Mesendoderm (in vitro differentiated cells): ENCODE results near the gene MYO5C.
A peak's percentile ranks its signal among the peaks of the same experiment; 100 is the strongest.

Source experiments
- DNase-seq: peaks from one replicate; pipeline ENCODE4 v3.0.0; 2013
- H2AK5ac ChIP-seq: 2 replicates; pipeline ENCODE4 v1.6.1; 2013; ENCODE audit warnings: low read length, inconsistent platforms
- H2BK120ac ChIP-seq: 2 replicates; pipeline ENCODE4 v1.6.1; 2013; ENCODE audit warnings: low read depth, mild to moderate bottlenecking, low read length, moderate library complexity, mixed read lengths
- H2BK15ac ChIP-seq: replicated peaks from 2 replicates; pipeline ENCODE4 v1.6.1; 2013; ENCODE audit warnings: low read depth, mild to moderate bottlenecking, moderate library complexity
- H2BK5ac ChIP-seq: 2 replicates; pipeline ENCODE4 v1.6.1; 2013; ENCODE audit warnings: low read length, inconsistent platforms
- H3K18ac ChIP-seq: 2 replicates; pipeline ENCODE4 v1.6.1; 2013; ENCODE audit warnings: mild to moderate bottlenecking, low read length, mixed read lengths
- H3K23ac ChIP-seq: one replicate; pipeline ENCODE4 v1.6.1; 2013; ENCODE audit warnings: low read length
- H3K27ac ChIP-seq: 2 replicates; pipeline ENCODE4 v1.5.1; 2013; ENCODE audit warnings: low read depth, mild to moderate bottlenecking, inconsistent platforms, low read length, moderate library complexity
- H3K27me3 ChIP-seq: 2 replicates; pipeline ENCODE4 v1.6.1; 2013; ENCODE audit warnings: low read length, control low read depth, mild to moderate bottlenecking, inconsistent platforms; ENCODE audit not compliant: insufficient read depth, poor library complexity
- H3K36me3 ChIP-seq: 2 replicates; pipeline ENCODE4 v1.6.1; 2013; ENCODE audit warnings: low read length, inconsistent platforms; ENCODE audit not compliant: control insufficient read depth, insufficient read depth
- H3K4ac ChIP-seq: one replicate; pipeline ENCODE4 v1.6.1; 2013; ENCODE audit warnings: low read depth, mild to moderate bottlenecking, low read length, moderate library complexity
- H3K4me1 ChIP-seq: 2 replicates; pipeline ENCODE4 v1.6.1; 2013; ENCODE audit warnings: low read depth, low read length, inconsistent platforms; ENCODE audit not compliant: control insufficient read depth
- H3K4me2 ChIP-seq: 2 replicates; pipeline ENCODE4 v1.6.1; 2013; ENCODE audit warnings: low read length
- H3K4me3 ChIP-seq: 2 replicates; pipeline ENCODE4 v1.5.1; 2013; ENCODE audit warnings: mild to moderate bottlenecking, low read length
- H3K56ac ChIP-seq: one replicate; pipeline ENCODE4 v1.6.1; 2013; ENCODE audit warnings: low read length
- H3K79me1 ChIP-seq: 2 replicates; pipeline ENCODE4 v1.6.1; 2013; ENCODE audit warnings: low read length, inconsistent platforms
- H3K79me2 ChIP-seq: 2 replicates; pipeline ENCODE4 v1.6.1; 2013; ENCODE audit warnings: mild to moderate bottlenecking, low read length; ENCODE audit not compliant: control insufficient read depth, insufficient read depth
- H3K9ac ChIP-seq: 2 replicates; pipeline ENCODE4 v1.6.1; 2013; ENCODE audit warnings: low read length, inconsistent platforms
- H4K5ac ChIP-seq: one replicate; pipeline ENCODE4 v1.6.1; 2013; ENCODE audit warnings: low read length
- H4K8ac ChIP-seq: one replicate; pipeline ENCODE4 v1.6.1; 2013; ENCODE audit warnings: low read depth, mild to moderate bottlenecking, control low read depth, low read length, moderate library complexity
- WGBS: extraction: QIAGEN DNeasy Blood & Tissue Kit; methylation state at CpG from one replicate; pipeline ENCODE4 v1.1.7; 2013; ENCODE audit warnings: low lambda C conversion rate, missing lambda C conversion rate; ENCODE audit not compliant: insufficient coverage; ENCODE audit errors: extremely low coverage; 5-methylcytosine and 5-hydroxymethylcytosine counted together

The MYO5C gene

DNA sequence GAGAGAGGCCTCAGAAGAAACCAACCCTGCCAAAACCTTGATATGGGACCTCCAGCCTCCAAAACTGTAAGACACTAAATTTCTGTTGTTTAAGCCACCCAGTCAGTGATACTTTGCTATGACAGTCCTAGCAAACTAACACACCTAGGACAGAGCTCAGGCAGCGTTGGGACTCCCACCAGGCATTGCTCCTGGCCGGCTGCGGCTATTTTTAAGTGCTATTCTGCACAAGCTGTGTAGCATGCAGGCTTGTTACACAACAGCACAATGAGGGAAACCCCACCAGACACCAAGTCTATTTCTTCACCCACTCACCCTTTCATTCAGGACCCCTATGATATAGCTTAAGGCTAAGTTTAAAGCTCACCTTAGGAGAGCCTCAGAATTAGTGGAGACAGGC, 57.5 kb downstream of the MYO5C start:
- no peak overlapping the region for H3K4me3 ChIP-seq
- no peaks in the 10 kb centered on the region for H3K4me1 ChIP-seq
- H3K27ac ChIP-seq = no peak overlapping the region
- no peak overlapping the region for H3K4ac ChIP-seq
- no peak overlapping the region for H2BK5ac ChIP-seq
- no peak overlapping the region for H3K9ac ChIP-seq
- no peaks in the 10 kb centered on the region for H3K27me3 ChIP-seq
- no peak overlapping the region for H4K8ac ChIP-seq
- H3K79me2 ChIP-seq = no peaks in the 10 kb centered on the region
- no CpG with 5 or more reads among the region's 3 CpGs for WGBS
- H3K56ac ChIP-seq = no peak overlapping the region
- no peak for DNase-seq
- H3K4me2 ChIP-seq = no peak overlapping the region
- H2BK15ac ChIP-seq = no peak overlapping the region
- no peak overlapping the region for H3K23ac ChIP-seq
- no peak overlapping the region for H3K18ac ChIP-seq
- H3K79me1 ChIP-seq = no peaks in the 10 kb centered on the region
- no peak overlapping the region for H4K5ac ChIP-seq
- H3K36me3 ChIP-seq = peaks cover 1% of the 10 kb centered on the region
- H2AK5ac ChIP-seq = no peak overlapping the region
- no peak overlapping the region for H2BK120ac ChIP-seq

DNA sequence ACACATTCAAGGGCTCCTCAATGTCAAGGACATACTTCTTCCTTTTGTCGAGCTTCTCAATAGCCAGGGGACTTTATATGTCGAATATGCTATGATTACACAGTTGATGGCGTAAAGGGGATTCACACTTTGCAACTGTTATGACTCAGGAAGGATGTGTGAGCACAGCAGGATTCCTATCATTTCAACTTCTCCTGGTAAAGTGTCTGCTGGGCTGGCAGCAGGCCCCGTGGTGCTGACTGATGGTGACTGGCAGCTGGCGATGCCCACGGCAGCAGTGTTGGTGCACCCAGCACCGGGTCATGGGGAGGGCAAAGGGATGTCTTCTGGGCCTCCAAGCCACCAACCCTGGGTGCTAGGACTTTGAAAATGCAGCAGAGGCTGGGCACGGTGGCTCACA, 59.6 kb downstream of the MYO5C start:
- Histone ChIP-seq H4K8ac (no peak overlapping the region), H3K36me3 (peaks cover 1% of the 10 kb centered on the region), H3K79me2 (no peaks in the 10 kb centered on the region), H3K23ac (no peak overlapping the region), H3K4me1 (no peaks in the 10 kb centered on the region), H3K4me2 (no peak overlapping the region), H2BK15ac (no peak overlapping the region), H3K18ac (no peak overlapping the region), H4K5ac (no peak overlapping the region), H3K27me3 (no peaks in the 10 kb centered on the region), H3K9ac (no peak overlapping the region), H2AK5ac (no peak overlapping the region), H3K79me1 (no peaks in the 10 kb centered on the region), H3K27ac (no peak overlapping the region), H3K4ac (no peak overlapping the region), H2BK5ac (no peak overlapping the region), H2BK120ac (no peak overlapping the region), H3K56ac (no peak overlapping the region), H3K4me3 (no peak overlapping the region)
- WGBS = no CpG with 5 or more reads among the region's 8 CpGs
- peak; percentile 44 for DNase-seq

DNA sequence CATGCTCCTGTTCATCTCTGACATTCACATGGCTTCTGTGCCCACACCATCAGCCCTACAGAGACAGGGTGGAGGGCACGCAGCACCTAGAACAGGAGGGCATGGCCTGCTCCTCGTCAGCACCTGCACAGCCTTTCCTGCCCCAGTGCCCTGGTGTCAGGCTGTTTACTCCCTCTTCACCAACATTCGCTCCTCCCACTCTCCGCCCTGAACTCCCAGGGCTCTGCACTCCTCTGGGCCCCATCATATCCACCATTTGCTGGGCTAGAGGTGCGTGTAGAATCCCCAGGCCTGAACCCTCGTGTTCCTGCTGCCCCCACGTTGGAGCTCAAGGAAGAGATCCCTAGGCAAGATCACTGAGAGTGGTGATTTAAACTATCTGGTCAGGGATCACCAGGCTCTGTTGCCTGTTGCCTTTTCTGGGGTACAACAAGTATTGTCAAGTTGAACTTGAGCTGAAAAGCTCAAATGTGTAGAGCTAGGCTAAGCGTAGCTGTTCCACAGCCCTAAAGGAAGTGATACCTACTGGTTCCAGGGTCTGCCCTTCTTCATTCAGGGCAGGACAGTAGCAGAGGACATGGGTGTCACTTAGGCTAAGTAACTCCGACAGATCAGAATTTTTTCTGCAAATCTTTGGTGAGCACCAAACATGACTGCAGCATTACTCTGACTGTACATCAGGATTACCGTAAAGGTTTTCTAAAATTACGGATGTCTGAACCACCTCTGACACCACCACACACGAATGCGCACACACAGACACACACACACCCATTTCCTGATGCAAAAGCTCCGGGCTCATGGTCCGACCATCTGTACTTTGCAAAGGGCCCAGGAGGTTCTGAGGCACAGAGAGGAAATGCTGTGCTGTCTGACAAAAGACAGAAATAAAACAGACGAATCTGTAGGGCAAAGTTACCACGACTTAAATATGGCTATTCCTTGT, 60.7 kb downstream of the MYO5C start:
- Histone ChIP-seq H3K79me1 (no peaks in the 10 kb centered on the region), H2BK5ac (no peak overlapping the region), H3K56ac (peak overlapping the region; percentile 18), H4K8ac (no peak overlapping the region), H3K27ac (no peak overlapping the region), H3K4me3 (no peak overlapping the region), H3K4ac (no peak overlapping the region), H3K18ac (no peak overlapping the region), H3K79me2 (no peaks in the 10 kb centered on the region), H3K4me1 (no peaks in the 10 kb centered on the region), H3K9ac (no peak overlapping the region), H2BK15ac (no peak overlapping the region), H4K5ac (no peak overlapping the region), H3K23ac (no peak overlapping the region), H2BK120ac (no peak overlapping the region), H3K27me3 (no peaks in the 10 kb centered on the region), H3K4me2 (no peak overlapping the region), H2AK5ac (no peak overlapping the region), H3K36me3 (peaks cover 1% of the 10 kb centered on the region)
- no CpG with 5 or more reads among the region's 17 CpGs for WGBS
- no peak for DNase-seq

DNA sequence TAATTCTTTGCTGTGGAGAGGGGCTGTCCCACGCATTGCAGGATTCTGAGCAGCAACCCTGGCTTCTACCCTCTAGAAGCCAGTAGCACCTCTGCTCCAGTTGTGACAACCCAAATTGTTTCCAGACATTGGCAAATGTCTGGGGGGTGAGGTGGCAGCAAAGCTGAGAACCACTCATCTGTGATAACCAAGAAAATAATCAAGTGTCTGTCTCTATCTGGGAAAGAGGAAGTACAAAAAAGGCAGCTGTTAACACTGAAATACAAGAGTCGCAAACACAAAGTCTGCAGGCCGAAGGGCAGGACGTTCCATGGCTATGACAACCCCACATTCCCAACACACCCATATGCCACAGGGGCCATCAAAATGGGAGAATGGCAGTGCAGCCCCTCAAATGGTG, 62.2 kb downstream of the MYO5C start:
- no peaks in the 10 kb centered on the region for H3K79me2 ChIP-seq
- no peak overlapping the region for H3K4me2 ChIP-seq
- no peaks in the 10 kb centered on the region for H3K27me3 ChIP-seq
- H3K4ac ChIP-seq = no peak overlapping the region
- H4K8ac ChIP-seq = no peak overlapping the region
- H3K23ac ChIP-seq = no peak overlapping the region
- H2AK5ac ChIP-seq = no peak overlapping the region
- no peak overlapping the region for H2BK5ac ChIP-seq
- H3K18ac ChIP-seq = no peak overlapping the region
- no peaks in the 10 kb centered on the region for H3K79me1 ChIP-seq
- no CpG with 5 or more reads among the region's 4 CpGs for WGBS
- no peak overlapping the region for H3K9ac ChIP-seq
- no peak overlapping the region for H3K56ac ChIP-seq
- no peaks in the 10 kb centered on the region for H3K4me1 ChIP-seq
- H3K4me3 ChIP-seq = no peak overlapping the region
- no peak overlapping the region for H4K5ac ChIP-seq
- H2BK15ac ChIP-seq = no peak overlapping the region
- no peaks in the 10 kb centered on the region for H3K36me3 ChIP-seq
- no peak overlapping the region for H2BK120ac ChIP-seq
- no peak for DNase-seq
- H3K27ac ChIP-seq = no peak overlapping the region

DNA sequence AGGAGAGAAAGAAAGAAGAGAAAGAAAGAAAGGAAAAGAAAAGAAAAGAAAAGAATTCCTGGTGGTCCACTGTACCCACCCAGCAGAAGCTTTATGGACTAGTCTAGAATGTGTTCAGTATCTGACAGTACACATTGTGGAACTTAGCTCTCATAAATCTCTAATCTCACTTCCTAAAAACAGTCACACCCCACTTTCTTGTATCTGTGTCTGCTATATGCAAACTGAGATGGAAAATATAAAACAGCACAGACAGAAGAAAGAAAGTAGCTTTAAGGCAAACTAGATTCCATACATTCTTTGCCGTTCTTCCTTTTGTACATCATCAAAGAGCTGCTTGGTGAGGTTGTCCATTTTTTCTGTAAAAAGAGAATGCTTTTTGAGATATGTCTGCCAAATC, 63.3 kb downstream of the MYO5C start:
- Histone ChIP-seq H3K18ac (no peak overlapping the region), H3K79me2 (no peaks in the 10 kb centered on the region), H3K4me1 (no peaks in the 10 kb centered on the region), H2BK120ac (no peak overlapping the region), H2AK5ac (no peak overlapping the region), H3K23ac (no peak overlapping the region), H4K5ac (no peak overlapping the region), H3K56ac (no peak overlapping the region), H3K4me3 (no peak overlapping the region), H3K27ac (no peak overlapping the region), H4K8ac (no peak overlapping the region), H3K36me3 (no peaks in the 10 kb centered on the region), H3K79me1 (no peaks in the 10 kb centered on the region), H3K27me3 (no peaks in the 10 kb centered on the region), H3K4ac (no peak overlapping the region), H3K4me2 (no peak overlapping the region), H3K9ac (no peak overlapping the region), H2BK15ac (no peak overlapping the region), H2BK5ac (no peak overlapping the region)
- WGBS = no CpG with 5 or more reads among the region's 1 CpG
- no peak for DNase-seq

DNA sequence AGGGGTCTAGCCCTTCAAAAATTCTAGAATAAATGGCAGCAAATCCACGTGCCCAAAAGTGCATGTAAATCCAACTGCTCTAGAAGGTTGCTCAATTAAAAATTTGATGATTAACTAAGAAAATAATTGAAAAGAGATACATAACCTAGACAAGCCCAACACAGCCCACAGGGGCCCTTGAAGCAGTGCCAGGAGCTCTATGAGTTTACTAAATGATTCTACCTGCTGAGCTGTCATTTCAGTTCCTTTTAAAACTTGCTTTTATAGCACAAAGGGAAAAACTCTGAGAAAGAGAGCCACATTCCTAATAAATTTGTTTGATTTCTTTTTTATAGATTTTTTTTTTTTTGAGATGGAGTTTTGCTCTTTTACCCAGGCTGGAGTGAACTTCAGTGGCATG, 65.5 kb downstream of the MYO5C start:
- no CpG with 5 or more reads among the region's 1 CpG for WGBS
- H3K56ac ChIP-seq = no peak overlapping the region
- no peak for DNase-seq
- H2BK5ac ChIP-seq = no peak overlapping the region
- no peaks in the 10 kb centered on the region for H3K79me2 ChIP-seq
- no peaks in the 10 kb centered on the region for H3K36me3 ChIP-seq
- H3K23ac ChIP-seq = no peak overlapping the region
- no peak overlapping the region for H4K8ac ChIP-seq
- H2BK120ac ChIP-seq = no peak overlapping the region
- no peak overlapping the region for H3K9ac ChIP-seq
- H2BK15ac ChIP-seq = no peak overlapping the region
- no peak overlapping the region for H4K5ac ChIP-seq
- no peak overlapping the region for H3K4me2 ChIP-seq
- no peaks in the 10 kb centered on the region for H3K79me1 ChIP-seq
- no peak overlapping the region for H3K27ac ChIP-seq
- no peak overlapping the region for H3K4ac ChIP-seq
- no peak overlapping the region for H3K4me3 ChIP-seq
- no peak overlapping the region for H3K18ac ChIP-seq
- H3K27me3 ChIP-seq = no peaks in the 10 kb centered on the region
- H3K4me1 ChIP-seq = no peaks in the 10 kb centered on the region
- H2AK5ac ChIP-seq = no peak overlapping the region
